Neural cell (in vitro differentiated cells): ENCODE results near the gene HDAC4. TPM values are rescaled to one million over a fixed set of nuclear protein-coding genes. Genes with fewer than 3 reads are reported as not detected.
A peak's percentile ranks its signal among the peaks of the same experiment; 100 is the strongest.

Experiments used
- H2AFZ ChIP-seq: fragments of 200-600, 300-800 bp; sonication (generic), shearing (Covaris generic); 2 replicates; pipeline ENCODE4 v1.6.0; 2014; ENCODE audit warnings: low read depth, mild to moderate bottlenecking, antibody characterized with exemption, low read length, moderate library complexity
- H3F3A ChIP-seq: fragments of 200-600 bp; shearing (Covaris generic); 2 replicates; pipeline ENCODE4 v1.6.1; 2016; ENCODE audit warnings: mild to moderate bottlenecking, moderate library complexity, mixed read lengths, antibody characterized with exemption, low read length; ENCODE audit not compliant: insufficient read depth, poor library complexity, severe bottlenecking
- H3K27ac ChIP-seq: fragments of 200-600, 300-800 bp; sonication (generic), shearing (Covaris generic); 2 replicates; pipeline ENCODE4 v1.5.1; 2014; ENCODE audit warnings: mild to moderate bottlenecking, low read length, moderate library complexity
- H3K27me3 ChIP-seq: fragments of 300-800, 200-600 bp; sonication (generic), shearing (Covaris generic); 2 replicates; pipeline ENCODE4 v1.6.0; 2014; ENCODE audit warnings: mild to moderate bottlenecking, low read depth, low read length, moderate library complexity; ENCODE audit not compliant: insufficient read depth
- H3K36me3 ChIP-seq: fragments of 300-800, 200-600 bp; sonication (generic), shearing (Covaris generic); 2 replicates; pipeline ENCODE4 v1.5.1; 2014; ENCODE audit warnings: mild to moderate bottlenecking, antibody characterized with exemption, low read length, moderate library complexity; ENCODE audit not compliant: insufficient read depth
- H3K4me2 ChIP-seq: fragments of 300-800, 200-600 bp; sonication (generic), shearing (Covaris generic); 2 replicates; pipeline ENCODE4 v1.6.0; 2014; ENCODE audit warnings: mild to moderate bottlenecking, low read length
- H3K4me3 ChIP-seq: fragments of 300-800, 200-600 bp; sonication (generic), shearing (Covaris generic); 2 replicates; pipeline ENCODE4 v1.5.1; 2014; ENCODE audit warnings: mild to moderate bottlenecking, low read length, moderate library complexity
- H3K79me2 ChIP-seq: fragments of 200-600 bp; shearing (Covaris generic); replicated peaks from 2 replicates; pipeline ENCODE4 v1.6.0; 2014; ENCODE audit warnings: mild to moderate bottlenecking, low read length, moderate library complexity; ENCODE audit not compliant: insufficient read depth
- H3K9ac ChIP-seq: fragments of 300-800, 200-600 bp; sonication (generic), shearing (Covaris generic); 2 replicates; pipeline ENCODE4 v1.6.1; 2016; ENCODE audit warnings: mild to moderate bottlenecking, low read length, mixed read lengths
- H3K9me2 ChIP-seq: fragments of 200-600 bp; shearing (Covaris generic); 2 replicates; pipeline ENCODE4 v1.6.1; 2016; ENCODE audit warnings: mild to moderate bottlenecking, low read length, mixed read lengths; ENCODE audit not compliant: insufficient read depth
- H3K9me3 ChIP-seq: fragments of 200-600, 300-800 bp; sonication (generic), shearing (Covaris generic); 2 replicates; pipeline ENCODE4 v1.6.1; 2016; ENCODE audit warnings: mild to moderate bottlenecking, mixed run types, low read length, moderate library complexity, mixed read lengths
- H4K20me1 ChIP-seq: fragments of 200-600 bp; shearing (Covaris generic); 2 replicates; pipeline ENCODE4 v1.6.1; 2016; ENCODE audit warnings: mild to moderate bottlenecking, mixed run types; ENCODE audit not compliant: insufficient read depth
- CTCF ChIP-seq: fragments of 450-650 bp; IDR thresholded peaks from 2 replicates; pipeline ENCODE4 v1.5.1; 2014; ENCODE audit warnings: antibody characterized with exemption, mild to moderate bottlenecking, moderate library complexity; ENCODE audit not compliant: poor library complexity, severe bottlenecking
- EP300 ChIP-seq: fragments of 450-650 bp; conservative IDR thresholded peaks from 2 replicates; pipeline ENCODE4 v1.6.1; 2014; ENCODE audit warnings: antibody characterized with exemption, mild to moderate bottlenecking, moderate library complexity; ENCODE audit not compliant: poor library complexity, severe bottlenecking
- EZH2 ChIP-seq: fragments of 200-600, 300-800 bp; shearing (Covaris generic), sonication (generic); IDR thresholded peaks from 2 replicates; pipeline ENCODE4 v1.6.1; 2014; ENCODE audit warnings: antibody characterized with exemption, low read length, borderline replicate concordance, mild to moderate bottlenecking; ENCODE audit not compliant: insufficient read depth, poor library complexity, severe bottlenecking
- MXI1 ChIP-seq: fragments of 450-650 bp; conservative IDR thresholded peaks from 2 replicates; pipeline ENCODE4 v1.6.1; 2014; ENCODE audit warnings: antibody characterized with exemption, mild to moderate bottlenecking; ENCODE audit not compliant: poor library complexity, severe bottlenecking
- POLR2AphosphoS5 ChIP-seq: IDR thresholded peaks from 2 replicates; pipeline ENCODE4 v1.6.1; 2012
- RAD21 ChIP-seq: fragments of 450-650 bp; conservative IDR thresholded peaks from 2 replicates; pipeline ENCODE4 v1.6.1; 2014; ENCODE audit warnings: antibody characterized with exemption, mild to moderate bottlenecking, moderate library complexity
- REST ChIP-seq: IDR thresholded peaks from 2 replicates; pipeline ENCODE4 v1.6.1; 2012; ENCODE audit warnings: borderline replicate concordance
- SMC3 ChIP-seq: fragments of 450-650 bp; conservative IDR thresholded peaks from 2 replicates; pipeline ENCODE4 v1.6.1; 2014; ENCODE audit warnings: antibody characterized with exemption, mild to moderate bottlenecking, moderate library complexity; ENCODE audit not compliant: poor library complexity
- TAF1 ChIP-seq: IDR thresholded peaks from 2 replicates; pipeline ENCODE4 v1.6.1; 2012; ENCODE audit warnings: low read depth
- polyA plus RNA-seq: library from polyadenylated mRNA; depleted of rRNA; stranded (reverse); fragments of >200 nt; gene quantifications from 2 replicates; pipeline ENCODE4 v1.2.3, GENCODE V29; 2014

Gene HDAC4
- polyA plus RNA-seq, 1 donor from 2014 or later = 3.4 TPM

- H3K9me3 ChIP-seq = peaks cover 4% of the 10 kb centered on the region
- H3F3A ChIP-seq = no peaks in the 10 kb centered on the region
- no peaks in the 10 kb centered on the region for H3K36me3 ChIP-seq
- TF ChIP-seq MXI1 = peak; percentile 44
- TF ChIP-seq EZH2 = no peak
- H3K4me2 ChIP-seq = no peak overlapping the region
- no peak overlapping the region for H3K9ac ChIP-seq
- no peaks in the 10 kb centered on the region for H3K9me2 ChIP-seq
- H2AFZ ChIP-seq = no peak overlapping the region
- H4K20me1 ChIP-seq = no peaks in the 10 kb centered on the region
- H3K4me3 ChIP-seq = peak overlapping the region; percentile 21
- H3K27me3 ChIP-seq = no peaks in the 10 kb centered on the region
- H3K79me2 ChIP-seq = no peaks in the 10 kb centered on the region
- H3K27ac ChIP-seq = no peak overlapping the region
Measured at GRCh38 chr2:239255628-239256349, 145.0 kb downstream of the HDAC4 start.

GRCh38 chr2:239255218-239255617, 145.6 kb downstream of the HDAC4 start:
- Histone ChIP-seq H4K20me1 (no peaks in the 10 kb centered on the region), H3K27ac (no peak overlapping the region), H3K36me3 (no peaks in the 10 kb centered on the region), H3K79me2 (no peaks in the 10 kb centered on the region), H3K9me3 (peaks cover 4% of the 10 kb centered on the region), H3K27me3 (no peaks in the 10 kb centered on the region), H3F3A (no peaks in the 10 kb centered on the region), H3K9me2 (no peaks in the 10 kb centered on the region), H3K4me3 (no peak overlapping the region), H3K4me2 (no peak overlapping the region), H2AFZ (no peak overlapping the region), H3K9ac (no peak overlapping the region)
- no peak for TF ChIP-seq EP300
- no peak for TF ChIP-seq REST
- no peak for TF ChIP-seq SMC3
- TF ChIP-seq POLR2AphosphoS5 = no peak
- TF ChIP-seq EZH2 = no peak
- TF ChIP-seq TAF1 = no peak

- Histone ChIP-seq H3K27me3 (no peaks in the 10 kb centered on the region), H3K4me3 (no peak overlapping the region), H2AFZ (no peak overlapping the region), H3K9me3 (peaks cover 4% of the 10 kb centered on the region), H3F3A (no peaks in the 10 kb centered on the region), H3K36me3 (no peaks in the 10 kb centered on the region), H3K9ac (no peak overlapping the region), H4K20me1 (no peaks in the 10 kb centered on the region), H3K27ac (no peak overlapping the region), H3K79me2 (no peaks in the 10 kb centered on the region), H3K4me2 (no peak overlapping the region), H3K9me2 (no peaks in the 10 kb centered on the region)
- TF ChIP-seq SMC3 (no peak), EZH2 (no peak), RAD21 (no peak), REST (no peak), CTCF (no peak), TAF1 (no peak), MXI1 (no peak), EP300 (no peak), POLR2AphosphoS5 (no peak)
Measured at GRCh38 chr2:239253701-239254436, 147.0 kb downstream of the HDAC4 start.
